NCI-H187 (cell line): ENCODE measurements around the gene FSD1.
"Not testable (repeated sequence)": the region's sequence is repeated elsewhere in the genome, so short reads cannot be mapped to it uniquely, and the experiment has no call there.

Experiments used
- DNase-seq, 2 experiments: peaks; one replicate each; lab custom pipeline; 2025; lab: John Stamatoyannopoulos, UW

Gene FSD1

DNA sequence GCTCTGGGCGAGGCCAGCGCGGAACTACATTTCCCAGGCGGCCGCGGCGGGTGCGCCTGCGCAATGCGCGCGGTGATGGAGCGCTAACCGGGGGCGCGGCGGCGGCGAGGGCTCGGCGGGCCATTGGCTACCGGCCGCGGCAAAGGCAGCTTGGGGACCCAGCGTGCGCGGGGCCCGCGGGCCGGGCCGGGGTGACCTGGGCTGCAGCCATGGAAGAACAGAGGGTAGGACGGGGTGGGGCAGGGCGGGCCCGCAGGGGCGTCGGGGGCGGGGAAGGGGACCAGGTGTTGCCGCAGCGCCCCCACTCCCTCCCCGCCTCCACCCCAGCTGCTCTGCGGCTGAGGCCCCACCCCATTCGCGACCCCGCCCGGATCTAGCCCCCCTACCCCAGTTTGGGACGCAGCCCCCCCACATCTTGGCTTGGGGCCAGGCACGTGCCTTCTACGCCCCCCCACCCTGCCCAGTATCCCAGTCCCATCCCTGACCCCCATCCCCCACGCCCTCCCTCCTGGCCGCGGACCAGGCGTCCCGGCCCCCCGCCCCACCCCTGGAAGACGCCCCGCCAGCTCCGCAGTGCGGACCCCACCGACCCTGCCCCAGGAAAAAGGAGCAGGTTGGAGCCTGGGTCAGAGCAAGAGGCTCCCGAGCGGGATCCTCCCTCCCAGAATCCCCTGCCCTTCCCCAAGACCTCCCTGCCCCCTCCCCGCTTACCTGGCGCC lies at the start of gene FSD1:
FSD1 (plus strand) TSS at position 61 of the 719 bp plus-strand sequence; CDS start at position 210, 149 bp downstream.
- DNase-seq, result peak; percentile 22 to 33

DNA sequence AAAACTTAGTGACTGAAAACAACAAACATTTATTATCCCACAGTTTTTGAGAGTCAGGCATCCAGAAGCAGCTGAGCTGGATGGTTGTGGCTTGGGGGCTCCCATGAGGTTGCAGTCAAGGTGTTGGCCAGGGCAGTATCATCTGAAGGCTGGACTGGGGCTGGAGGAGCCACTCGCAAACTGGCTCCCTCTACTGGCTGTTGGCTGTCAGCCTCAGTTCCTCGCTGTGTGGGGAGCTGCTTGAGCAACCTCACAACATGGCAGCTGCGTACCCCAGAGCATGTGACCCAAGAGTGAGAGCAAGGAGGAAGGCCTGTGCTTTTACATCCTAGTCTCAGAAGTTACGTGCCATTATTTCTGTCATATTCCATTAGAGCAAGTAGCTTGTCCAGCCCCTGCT lies 47.8 kb upstream of the FSD1 start:
- no peak for DNase-seq

DNA sequence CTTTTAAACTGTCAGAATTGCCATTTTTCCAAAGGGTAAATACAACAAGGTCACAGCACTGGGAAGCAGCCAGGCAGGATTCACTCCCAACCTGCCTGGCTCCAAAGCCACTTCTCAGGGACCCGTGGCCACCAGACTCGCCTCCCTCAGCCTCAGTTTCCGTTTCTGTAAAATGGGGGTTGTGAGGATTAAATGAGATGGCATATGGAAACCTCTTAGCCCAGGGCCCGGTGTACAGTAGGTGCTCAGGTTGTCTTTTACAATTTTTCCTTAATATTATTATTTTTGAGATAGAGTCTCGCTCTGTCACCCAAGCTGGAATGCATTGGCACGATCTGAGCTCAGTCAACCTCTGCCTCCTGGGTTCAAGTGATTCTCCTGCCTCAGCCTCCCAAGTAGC lies 47.4 kb upstream of the FSD1 start:
- DNase-seq, result no peak

DNA sequence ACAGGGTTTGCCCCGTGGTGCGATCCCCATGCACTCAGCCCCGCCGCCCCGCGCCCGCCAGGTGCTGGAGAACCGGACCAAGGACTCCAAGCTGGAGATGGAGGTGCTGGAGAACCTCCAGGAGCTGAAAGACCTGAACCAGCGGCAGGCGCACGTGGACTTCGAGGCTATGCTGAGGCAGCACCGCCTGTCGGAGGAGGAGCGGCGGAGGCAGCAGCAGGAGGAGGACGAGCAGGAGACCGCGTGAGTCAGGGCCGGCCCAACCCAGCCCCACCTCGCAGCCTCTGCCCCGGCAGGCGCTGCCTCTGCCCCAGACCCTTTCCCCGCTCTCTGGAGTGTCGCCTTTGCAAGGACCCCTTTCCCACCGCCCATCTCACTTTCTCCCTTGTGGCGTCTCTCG lies 46.2 kb upstream of the FSD1 start:
- no peak for DNase-seq

DNA sequence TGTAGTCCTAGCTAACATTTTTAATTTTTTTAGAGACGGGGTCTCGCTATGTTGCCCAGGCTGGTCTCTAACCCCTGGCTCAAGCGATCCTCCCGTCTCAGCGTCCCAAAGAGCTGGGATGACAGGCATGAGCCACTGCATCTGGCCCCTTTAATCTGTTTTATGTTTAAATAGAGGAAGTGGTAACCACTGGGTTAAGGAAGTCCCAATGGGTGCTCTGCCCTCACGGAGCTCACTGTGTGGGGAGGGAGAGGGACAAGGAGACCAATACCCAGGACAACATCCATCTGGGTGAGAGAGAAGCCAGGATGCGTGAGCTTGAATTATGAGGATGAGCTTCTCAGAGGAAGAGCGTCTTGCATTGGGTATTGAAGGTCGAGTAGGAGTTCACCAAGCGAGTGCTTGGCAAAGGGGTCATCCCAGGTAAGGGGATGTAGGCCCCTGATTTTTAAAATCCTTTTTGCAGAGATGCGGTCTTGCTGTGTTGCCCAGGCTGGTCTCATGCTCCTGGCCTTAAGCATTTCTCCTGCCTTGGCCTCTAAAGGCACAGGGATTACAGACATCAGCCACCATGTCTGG lies 43.7 kb upstream of the FSD1 start:
- no peak for DNase-seq

DNA sequence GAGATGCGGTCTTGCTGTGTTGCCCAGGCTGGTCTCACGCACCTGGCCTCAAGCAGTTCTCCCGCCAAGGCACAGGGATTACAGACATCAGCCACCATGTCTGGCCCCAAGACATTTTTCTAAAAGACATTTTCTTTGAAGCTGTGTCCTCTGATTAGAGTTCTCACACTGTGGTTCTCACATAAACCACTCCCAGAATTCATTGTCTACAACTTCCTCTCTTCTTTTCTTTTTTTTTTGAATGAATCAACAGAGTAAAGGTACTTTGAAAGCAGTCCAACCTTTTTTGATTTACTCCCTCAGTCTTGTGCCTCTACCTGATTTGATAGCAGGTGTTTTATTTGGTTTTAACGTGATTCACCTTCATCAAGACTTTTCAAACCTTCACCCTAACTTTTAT lies 39.6 kb upstream of the FSD1 start:
- no peak for DNase-seq

DNA sequence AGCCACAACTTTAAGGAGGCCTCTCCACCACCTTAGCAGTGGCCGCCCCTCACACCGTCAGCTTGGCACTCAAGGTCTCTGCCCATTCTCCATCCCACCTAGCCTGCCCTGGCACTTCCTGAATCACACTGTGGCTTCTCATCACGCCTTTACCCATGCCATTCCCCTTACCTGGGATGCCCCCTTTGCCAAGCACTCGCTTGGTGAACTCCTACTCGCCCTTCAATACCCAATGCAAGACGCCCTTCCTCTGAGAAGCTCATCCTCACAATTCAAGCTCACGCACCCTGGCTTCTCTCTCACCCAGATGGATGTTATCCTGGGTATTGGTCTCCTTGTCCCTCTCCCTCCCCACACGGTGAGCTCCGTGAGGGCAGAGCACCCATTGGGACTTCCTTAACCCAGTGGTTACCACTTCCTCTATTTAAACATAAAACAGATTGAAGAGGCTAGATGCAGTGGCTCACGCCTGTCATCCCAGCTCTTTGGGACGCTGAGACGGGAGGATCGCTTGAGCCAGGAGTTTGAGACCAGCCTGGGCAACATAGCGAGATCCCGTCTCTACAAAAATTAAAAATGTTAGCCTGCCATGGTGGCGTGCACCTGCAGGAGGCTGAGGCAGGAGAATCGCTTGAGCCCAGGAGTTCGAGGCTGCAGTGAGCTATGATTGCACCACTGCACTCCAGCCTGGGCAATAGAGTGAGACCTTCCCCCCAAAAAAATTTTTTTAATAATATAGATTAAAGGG lies 38.0 kb upstream of the FSD1 start:
- no peak for DNase-seq

DNA sequence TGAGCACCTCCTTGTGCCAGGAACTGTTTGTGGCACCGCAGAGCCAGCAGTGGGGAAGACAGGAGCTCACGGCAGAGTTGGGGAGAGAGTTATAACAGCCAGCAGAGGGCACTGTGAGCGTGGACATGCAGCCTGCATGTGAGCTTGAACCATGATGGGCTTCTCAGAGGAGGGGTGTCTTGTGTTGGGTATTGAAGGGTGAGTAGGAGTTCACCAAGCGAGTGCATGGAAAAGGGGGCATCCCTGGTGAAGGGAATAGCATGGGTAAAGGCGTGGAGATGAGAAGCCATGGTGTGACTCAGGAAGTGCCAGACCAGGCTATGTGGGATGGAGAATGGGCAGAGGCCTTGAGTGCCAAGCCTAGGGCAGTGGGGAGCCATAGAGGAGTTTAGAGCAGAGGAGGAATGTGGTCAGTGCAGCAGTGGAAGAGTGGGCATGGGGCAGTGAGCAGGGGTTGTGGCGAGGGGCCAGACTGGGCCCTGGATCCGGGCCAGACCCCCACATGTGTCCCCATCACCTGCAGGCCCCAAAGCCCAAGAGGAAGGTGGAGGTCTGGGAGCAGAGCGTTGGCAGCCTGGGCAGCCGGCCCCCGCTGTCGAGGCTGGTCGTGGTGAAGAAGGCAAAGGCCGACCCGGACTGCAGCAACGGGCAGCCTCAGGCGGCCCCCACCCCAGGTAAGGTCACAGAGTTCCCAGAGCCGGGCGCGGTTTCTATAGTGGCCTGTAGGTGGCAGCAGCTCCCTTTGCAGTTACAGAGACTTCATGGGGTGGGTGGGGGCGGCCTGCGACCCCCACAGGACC lies 37.1 kb upstream of the FSD1 start:
- DNase-seq, result no peak

DNA sequence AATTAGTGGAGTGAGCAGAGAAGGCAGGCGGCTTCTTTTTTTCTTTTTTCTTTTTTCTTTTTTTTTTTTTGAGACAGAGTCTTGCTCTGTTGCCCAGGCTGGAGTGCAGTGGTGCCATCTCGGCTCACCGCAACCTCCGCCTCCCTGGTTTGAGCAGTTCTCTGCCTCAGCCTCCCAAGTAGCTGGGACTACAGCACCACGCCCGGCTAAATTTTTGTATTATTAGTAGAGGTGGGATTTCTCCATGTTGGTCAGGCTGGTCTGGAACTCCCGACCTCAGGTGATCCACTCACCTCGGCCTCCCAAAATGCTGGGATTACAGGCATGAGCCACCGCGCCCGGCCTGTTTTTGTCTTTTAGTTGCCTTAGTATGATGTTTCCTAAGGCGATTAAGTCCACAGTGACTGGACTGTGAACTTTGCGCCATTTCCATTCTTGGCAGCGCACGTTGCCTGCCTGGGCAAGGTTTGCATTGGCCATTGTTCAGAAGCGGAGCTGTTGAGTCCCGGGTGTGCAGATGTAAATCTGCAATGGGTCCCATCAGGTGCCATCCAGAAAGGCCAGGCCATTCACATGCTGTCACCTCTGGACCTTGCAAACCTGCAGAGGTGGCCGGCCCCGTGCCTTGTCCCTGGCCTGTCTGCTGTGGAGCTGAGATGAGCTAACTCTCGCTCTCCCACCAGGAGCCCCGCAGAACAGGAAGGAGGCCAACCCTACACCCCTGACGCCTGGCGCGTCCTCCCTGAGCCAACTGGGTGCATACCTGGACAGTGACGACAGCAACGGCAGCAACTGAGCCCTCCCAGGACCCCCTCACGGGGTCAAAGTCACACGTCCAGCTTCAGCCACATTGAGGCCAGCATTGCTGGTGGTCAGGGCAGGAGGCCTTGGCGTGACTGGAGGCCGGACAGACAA lies 36.2 kb upstream of the FSD1 start:
- DNase-seq, result no peak

DNA sequence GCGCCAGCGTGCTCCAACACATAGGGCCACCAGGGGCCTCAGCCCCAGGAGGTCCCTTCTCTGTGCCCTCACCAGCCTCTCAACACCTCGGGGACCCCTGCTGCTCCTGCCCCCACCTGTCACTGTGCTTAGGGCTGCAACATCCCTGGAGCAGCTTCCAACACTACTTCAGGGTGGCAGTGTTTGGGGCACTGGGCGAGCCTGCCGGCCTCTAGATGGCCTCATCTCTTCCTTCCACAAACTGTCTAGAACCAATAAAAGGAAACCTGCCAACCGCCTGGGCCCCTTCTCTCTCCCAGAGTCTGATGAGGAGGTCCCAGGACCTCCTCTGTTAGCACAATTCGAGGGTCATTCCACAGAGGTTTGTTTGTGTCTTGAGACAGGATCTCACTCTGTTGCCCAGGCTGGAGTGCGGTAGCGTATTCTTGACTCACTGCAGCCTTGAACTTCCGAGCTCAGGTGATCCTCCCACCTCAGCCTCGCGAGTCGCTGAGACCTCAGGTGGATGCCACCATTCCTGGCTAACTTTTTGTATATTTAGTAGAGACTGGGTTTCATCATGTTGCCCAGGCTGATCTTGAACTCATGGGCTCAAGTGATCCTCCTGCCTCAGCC lies 35.5 kb upstream of the FSD1 start:
- DNase-seq, result no peak

DNA sequence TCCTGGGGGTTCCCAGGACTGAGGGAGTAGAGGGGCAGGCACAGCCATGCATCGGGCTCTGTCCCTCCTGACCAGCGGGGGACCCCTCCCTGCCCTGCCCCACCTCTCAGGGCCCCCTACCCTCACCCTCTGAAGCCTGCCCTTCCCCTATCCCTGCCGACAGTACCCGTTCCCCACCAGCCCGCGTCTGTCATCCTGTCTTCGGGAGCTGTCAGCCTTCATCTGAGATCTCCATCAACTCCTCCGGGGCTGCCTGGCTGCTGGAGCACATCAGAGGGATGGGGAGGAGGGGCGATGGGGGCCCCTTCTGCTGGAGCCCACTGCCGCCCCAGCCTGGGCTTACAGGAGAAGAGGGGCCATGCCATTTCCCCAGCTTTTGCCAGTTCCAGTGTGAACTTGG lies 31.5 kb upstream of the FSD1 start:
- DNase-seq, result no peak

DNA sequence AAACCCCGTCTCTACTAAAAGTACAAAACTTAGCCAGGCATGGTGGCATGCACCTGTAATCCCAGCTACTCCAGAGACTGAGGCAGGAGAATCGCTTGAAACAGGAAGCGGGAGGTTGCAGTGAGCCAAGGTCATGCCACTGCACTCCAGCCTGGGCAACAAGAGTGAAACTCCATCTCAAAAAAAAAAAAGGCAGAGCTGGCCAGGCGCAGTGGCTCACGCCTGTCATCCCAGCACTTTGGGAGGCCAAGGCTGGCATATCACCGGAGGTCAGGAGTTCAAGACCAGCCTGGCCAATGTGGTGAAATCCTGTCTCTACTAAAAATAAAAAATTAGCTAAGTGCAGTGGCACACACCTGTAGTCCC lies 30.1 kb upstream of the FSD1 start:
- DNase-seq, result not testable (repeated sequence)

DNA sequence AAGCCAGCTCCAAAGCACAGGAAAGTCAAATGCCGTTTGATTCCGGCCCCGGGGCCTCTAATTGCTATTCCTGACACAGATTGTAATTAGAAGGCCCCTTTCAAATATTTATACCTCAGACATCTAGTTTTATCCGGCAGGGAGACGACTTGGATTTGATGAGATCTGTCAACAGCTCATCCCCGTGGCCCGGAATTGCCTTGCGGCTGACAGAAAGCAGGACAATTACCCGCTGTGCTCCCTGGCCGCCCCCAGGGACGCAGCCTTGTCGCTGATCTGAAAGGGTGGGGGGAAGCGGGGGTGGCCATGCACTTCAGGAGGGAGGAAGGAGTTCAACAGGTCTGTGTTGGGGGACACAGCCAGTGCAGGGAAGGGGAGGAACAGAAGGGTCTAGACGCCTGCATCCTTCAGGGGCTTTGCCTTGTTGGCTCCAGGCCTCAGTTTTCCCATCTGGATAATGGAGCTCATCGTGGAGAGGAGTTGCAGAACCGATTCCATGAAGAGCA lies 27.2 kb upstream of the FSD1 start:
- no peak for DNase-seq

DNA sequence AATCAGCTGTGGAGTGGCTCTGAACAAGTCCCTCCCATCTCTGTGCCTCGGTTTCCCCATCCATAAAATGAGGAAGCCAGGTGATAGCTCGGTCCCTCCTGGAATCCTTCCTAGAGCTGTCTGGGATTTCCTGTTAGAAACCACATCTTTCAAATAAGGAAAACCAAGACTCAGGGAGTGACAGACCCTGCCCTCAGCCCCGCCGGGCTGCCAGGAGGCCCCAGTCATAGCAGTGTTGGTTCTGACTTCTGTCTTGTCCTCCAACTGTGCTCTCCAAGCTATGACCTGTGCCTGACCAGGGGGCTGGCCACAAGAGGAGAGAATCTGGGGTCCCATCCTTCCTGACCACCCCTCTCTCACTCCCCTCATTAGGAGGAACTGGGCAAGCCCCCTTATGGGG lies 26.4 kb upstream of the FSD1 start:
- DNase-seq, result no peak

DNA sequence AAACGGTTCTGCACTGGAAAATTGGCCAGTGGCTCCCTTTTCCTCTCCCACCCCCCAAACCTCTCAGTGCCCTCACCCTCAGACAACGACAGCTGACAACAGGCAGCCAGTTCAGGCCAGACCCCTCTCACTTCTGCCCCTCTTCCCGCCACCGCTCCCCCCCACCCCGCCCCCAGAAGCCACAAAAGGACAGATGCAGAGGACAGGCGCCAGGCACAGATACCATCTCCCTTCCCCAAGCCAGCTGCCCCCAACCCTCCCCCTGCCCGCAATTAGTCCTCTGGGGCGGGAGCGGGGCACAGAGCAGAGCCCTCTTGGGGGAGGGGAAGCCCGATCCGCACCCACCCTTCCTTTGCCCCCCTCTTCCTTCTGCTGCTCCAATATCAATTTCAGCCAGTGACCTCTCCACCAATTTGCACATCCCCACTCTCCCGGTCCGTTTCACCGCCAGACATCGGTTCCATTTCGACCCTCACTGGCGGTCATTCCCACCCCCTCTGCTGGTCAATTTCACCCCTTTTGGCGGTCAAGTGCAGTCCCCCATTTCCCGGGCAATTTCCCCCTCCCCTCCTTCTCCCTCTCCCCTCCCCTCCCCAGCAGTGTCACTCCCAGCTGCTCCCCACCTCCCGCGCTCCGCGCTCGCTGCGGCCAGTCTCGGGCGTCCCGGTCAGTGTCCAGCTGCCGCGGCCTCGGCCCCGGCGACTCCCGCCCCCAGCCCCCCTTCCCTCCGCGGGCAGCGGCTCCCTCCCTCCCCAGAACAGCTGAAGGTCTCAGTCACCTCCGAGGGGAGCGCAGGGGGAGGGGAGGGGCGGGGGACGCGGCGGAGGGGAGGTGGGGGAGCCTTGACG lies 25.8 kb upstream of the FSD1 start, which contains the start of gene SHD:
SHD (plus strand) TSS at position 848 of the 848 bp plus-strand sequence. CDS start 798 bp downstream, outside the sequence.
- DNase-seq, result no peak

DNA sequence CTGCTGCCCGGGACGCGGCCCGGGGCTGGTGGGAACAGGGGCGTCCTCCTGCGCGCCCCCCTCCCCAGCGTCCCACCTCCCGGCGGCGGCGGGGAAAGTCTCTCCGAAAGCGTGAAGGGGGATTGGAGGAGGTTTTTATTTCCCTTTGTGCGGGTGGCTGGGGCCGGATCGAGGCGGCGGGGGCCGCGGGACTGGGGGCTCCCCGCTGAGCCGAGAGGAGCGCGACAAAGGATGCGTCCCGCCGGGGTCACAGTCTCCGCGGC lies 25.2 kb upstream of the FSD1 start:
- no peak for DNase-seq

DNA sequence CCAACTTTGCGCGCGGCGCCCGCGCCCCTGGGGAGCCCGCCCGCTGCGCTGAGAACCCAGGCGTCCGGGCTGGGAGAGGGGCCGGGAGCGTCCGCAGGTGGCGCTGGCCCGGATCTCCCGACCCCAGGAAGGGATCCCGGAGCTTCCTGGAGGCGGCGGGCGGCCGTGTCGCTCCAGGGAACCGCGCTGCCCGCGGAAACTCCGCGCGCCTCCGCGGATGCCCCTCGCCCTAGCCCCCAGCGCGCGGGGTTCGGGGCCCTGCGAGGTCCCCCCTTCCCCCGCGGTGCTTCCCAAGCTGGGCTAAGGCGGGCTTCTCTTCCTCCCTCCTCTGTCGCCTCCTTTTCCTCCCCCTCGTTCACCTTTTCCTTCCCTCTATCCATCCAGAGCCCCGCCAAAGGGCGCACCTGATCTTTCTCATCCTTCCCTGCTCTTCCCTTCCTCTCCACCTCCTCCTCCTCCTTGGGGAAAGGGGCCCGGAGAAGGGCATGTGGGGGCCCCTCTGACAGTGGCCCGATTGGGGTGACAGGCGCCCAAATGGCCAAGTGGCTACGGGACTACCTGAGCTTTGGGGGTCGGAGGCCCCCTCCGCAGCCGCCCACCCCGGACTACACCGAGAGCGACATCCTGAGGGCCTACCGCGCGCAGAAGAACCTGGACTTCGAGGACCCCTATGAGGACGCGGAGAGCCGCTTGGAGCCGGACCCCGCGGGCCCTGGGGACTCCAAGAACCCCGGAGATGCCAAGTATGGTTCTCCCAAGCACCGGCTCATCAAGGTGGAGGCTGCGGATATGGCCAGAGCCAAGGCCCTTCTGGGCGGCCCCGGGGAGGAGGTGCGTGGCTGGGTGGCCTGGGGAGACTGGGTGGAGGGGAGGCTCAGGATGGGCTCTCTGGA lies 24.6 kb upstream of the FSD1 start:
- DNase-seq, result no peak

DNA sequence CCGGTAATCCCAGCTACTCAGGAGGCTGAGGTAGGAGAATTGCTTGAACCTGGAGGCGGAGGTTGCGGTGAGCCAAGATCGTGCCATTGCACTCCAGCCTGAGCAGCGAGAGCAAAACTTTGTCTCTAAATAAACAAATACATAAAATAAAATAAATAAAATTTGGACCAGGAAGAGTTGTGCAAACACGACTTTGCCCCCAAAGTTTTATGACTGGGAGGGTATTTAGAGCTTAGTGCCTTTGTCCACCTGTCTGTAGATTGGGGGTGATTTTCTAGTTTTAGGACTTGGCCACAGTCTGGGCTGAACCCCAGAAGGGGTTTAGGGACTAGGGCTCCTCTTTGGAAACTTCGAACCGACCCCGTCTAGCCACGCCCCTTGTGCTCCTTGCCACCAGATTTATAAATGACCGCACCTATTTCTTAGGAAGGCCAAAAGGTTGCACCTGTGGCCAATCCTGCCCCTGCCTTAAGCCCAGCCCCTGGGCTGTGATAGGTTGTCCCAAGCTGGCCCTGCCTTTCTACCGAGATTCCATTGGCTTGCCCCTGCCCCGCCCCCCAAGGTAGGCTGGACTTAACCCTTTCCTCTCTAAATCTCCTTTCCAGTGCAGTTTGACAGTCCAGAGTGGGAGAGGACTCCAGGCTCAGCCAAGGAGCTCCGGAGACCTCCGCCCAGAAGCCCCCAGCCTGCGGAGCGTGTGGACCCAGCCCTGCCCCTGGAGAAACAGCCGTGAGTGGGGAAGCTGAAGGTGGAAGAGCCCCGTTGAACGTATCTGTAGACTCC lies 20.0 kb upstream of the FSD1 start:
- DNase-seq, result no peak
